Transverse colon (tissue), 4 donors: Measurements from ENCODE around the gene RASA4. TPM values are rescaled to one million over a fixed set of nuclear protein-coding genes. Genes with fewer than 3 reads are reported as not detected.
"Not testable (repeated sequence)": the region's sequence is repeated elsewhere in the genome, so short reads cannot be mapped to it uniquely, and the experiment has no call there.

ENCODE experiments used
- DNase-seq: peaks from one replicate; pipeline ENCODE4 v3.0.0-alpha.2; 2019
- H3K27ac ChIP-seq, 4 donors: fragments of 200-600 bp; sonication (generic); 2 replicates each; pipeline ENCODE4 v1.5.1; 2016 to 2018; ENCODE audit warnings: inconsistent platforms in 4 of 4
- H3K27me3 ChIP-seq: fragments of 200-600 bp; sonication (generic); 2 replicates; pipeline ENCODE4 v1.5.1; 2017; ENCODE audit warnings: inconsistent platforms
- H3K36me3 ChIP-seq, 4 donors: fragments of 200-600 bp; sonication (generic); 2 replicates each; pipeline ENCODE4 v1.5.1; 2017 to 2019; ENCODE audit warnings: inconsistent platforms in 4 of 4
- H3K4me1 ChIP-seq, 4 donors: fragments of 200-600 bp; sonication (generic); 2 replicates each; pipeline ENCODE4 v1.5.1; 2017 to 2020; ENCODE audit warnings: inconsistent platforms in 4 of 4
- H3K4me3 ChIP-seq, 4 donors: fragments of 200-600 bp; sonication (generic); 1 replicate in 1 of 4; 2 replicates in 3 of 4; pipeline versions ENCODE4 v1.5.1 to v1.6.1; 2017 to 2019; ENCODE audit warnings: inconsistent platforms in 4 of 4
- H3K9me3 ChIP-seq, 2 donors: fragments of 200-600 bp; sonication (generic); 2 replicates each; pipeline ENCODE4 v1.5.1; 2017 to 2019; ENCODE audit warnings: inconsistent platforms in 2 of 2
- CTCF ChIP-seq, 5 experiments: fragments of 200-600 bp in 3 of 5; fragments of 450-650 bp in 2 of 5; sonication (generic) in 3 of 5; IDR thresholded peaks; 1 replicate in 2 of 5; 2 replicates in 3 of 5; pipeline ENCODE4 v1.5.1; 2016 to 2017; ENCODE audit warnings: antibody characterized with exemption in 5 of 5, inconsistent platforms in 3 of 5, mild to moderate bottlenecking in 2 of 5, moderate library complexity in 1 of 5
- POLR2A ChIP-seq: fragments of 450-650 bp; IDR thresholded peaks from one replicate; pipeline ENCODE4 v1.6.1; 2016; ENCODE audit warnings: antibody characterized with exemption, mild to moderate bottlenecking, moderate library complexity
- POLR2AphosphoS5 ChIP-seq, 3 donors: sonication (generic); formaldehyde crosslinking; IDR thresholded peaks; one replicate each; pipeline ENCODE4 v1.6.1; 2016; ENCODE audit warnings: antibody characterized with exemption in 3 of 3
- WGBS, 2 donors: methylation state at CpG; one replicate each; pipeline ENCODE4 v1.1.5; 2018; ENCODE audit warnings: low coverage in 1 of 2; 5-methylcytosine and 5-hydroxymethylcytosine counted together
- in situ Hi-C, 4 donors: fragments of 200-750 bp; cut with MboI; loops; one replicate each; pipeline versions ENCODE4 v1.15.0 to v1.15.1; 2017; ENCODE audit warnings: low sequenced_read_pairs in 3 of 4, low pct_ligation_motif_present in 1 of 4, low pct_unique_long_range_greater_than_20kb in 1 of 4
- intact Hi-C: fragments of 100-400 bp; cut with DNase I; formaldehyde crosslinking; loops from one replicate; pipeline ENCODE4 v1.15.1; 2023; ENCODE audit warnings: low total_unique reads
- total RNA-seq, 4 donors: library from RNA; depleted of rRNA; stranded (reverse); fragments of >200 nt; gene quantifications; one replicate each; pipeline ENCODE4 v1.1.0, GENCODE V29; 2016

Gene RASA4
- total RNA-seq, 4 donors from 2014 or later, result 10.9 to 97.3 (median 30.7) TPM

DNA sequence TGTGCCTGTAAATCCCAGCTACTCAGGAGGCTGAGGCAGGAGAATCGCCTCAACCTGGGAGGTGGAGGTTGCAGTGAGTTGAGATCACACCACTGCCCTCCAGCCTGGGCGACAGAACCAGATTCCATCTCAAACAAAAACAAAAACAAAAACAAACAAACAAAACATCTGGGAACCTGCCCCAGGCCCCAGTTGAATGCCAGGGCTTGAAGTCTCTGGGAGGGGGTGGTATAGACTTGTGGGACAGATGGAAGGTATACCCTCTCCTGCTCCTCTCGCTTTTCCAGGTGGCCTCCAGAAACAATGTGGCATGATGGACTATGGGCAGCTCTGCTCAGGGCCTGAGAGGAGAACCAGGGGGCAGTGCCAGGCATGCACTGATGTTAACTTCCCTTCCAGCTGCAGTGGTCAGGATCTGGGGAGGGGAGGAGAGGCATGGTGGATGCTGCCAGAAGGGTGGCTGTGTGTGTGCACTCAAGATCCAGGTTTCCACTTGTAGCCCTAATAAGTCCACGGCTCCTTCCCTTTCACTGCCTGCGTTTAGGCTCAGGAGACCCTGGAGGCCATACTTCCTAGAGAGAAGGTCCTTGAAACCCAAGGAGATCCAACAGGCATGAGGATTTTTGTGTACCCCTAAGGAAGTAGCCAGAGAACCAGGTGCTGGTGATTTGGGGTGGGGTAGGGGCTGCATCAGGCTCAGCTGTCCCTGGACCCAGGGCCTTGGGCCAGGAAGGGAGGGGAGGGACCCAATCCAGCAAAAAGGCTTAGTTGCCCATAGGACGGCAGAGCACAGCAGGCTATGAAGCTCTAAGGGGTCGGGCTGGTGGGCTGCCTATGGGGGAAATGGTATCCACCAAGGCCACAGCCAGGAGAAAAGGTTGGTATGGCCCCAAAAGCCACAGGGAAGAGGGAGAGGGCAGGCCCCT is 39.0 kb downstream of the RASA4 start:
- H3K36me3 ChIP-seq, H3K4me1 ChIP-seq, DNase-seq, H3K27ac ChIP-seq, H3K4me3 ChIP-seq, H3K9me3 ChIP-seq, intact Hi-C loops, in situ Hi-C loops, H3K27me3 ChIP-seq: not testable (repeated sequence)
- 82% methylated on average over 6 of the region's 7 CpGs; no CpG with 5 or more reads in 1 of the 2 donors for WGBS, 2 donors

- H3K27ac ChIP-seq, intact Hi-C loops, H3K9me3 ChIP-seq, H3K4me3 ChIP-seq, H3K36me3 ChIP-seq, H3K4me1 ChIP-seq, DNase-seq, in situ Hi-C loops, H3K27me3 ChIP-seq: not testable (repeated sequence)
- WGBS, 2 donors, result no CpG with 5 or more reads among the region's 3 CpGs
Observed at GRCh38 chr7:102576363-102576762, 40.2 kb downstream of the RASA4 start.

- H3K4me3 ChIP-seq, in situ Hi-C loops, intact Hi-C loops, H3K27me3 ChIP-seq, H3K9me3 ChIP-seq, H3K36me3 ChIP-seq, H3K4me1 ChIP-seq, H3K27ac ChIP-seq, DNase-seq: not testable (repeated sequence)
- WGBS, 2 donors, result no CpG with 5 or more reads among the region's 6 CpGs
Observed at GRCh38 chr7:102574607-102575006, 41.9 kb downstream of the RASA4 start.

DNA sequence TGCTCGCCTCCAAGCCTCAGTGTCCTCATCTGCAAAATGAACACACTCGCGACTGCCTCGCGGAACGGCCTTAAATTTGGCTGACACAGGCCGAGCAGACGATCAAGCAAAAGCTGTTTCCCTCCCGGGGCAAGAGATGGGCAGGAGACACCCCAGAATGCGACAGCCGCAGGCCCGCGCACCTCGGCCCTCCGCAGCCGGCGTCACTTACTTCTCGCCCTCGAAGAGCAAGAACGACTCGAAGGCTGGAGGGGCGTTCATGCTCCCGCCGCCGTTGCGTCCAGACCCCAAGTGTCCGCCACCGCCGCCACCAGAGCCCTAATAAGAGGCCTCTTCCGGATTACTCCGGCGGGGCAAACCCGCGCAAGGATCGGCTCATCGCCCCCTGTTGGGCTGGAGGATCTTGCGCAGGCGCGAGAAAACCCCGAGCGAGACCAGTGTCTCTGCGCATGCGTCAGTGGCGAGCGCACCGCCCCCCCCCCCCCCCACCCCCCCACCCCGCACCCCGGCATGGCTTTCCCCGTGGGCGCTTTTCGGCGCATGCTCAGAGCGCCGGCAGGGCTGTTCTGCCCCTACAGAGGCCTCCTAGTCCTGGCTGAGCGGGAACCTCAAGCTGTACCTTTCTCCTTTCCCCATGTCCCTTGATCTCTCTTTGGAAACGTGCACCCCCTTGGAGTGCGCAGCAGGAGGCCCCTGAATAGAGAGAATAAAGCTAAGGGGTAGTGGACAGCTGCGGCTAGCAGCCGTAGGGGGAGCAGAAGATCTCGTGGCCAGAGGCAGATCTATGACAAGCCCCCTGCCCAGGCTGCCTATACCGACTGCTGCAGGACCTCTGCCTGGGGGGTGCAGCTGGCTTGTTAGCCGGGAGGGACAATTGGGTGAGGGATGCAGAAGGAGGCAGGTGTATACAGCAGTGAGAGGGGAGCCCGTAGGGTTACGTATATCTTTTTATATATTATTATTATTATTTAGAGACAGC is 44.0 kb downstream of the RASA4 start, which contains the start of gene POLR2J3:
Gene POLR2J3, minus strand, starts transcription at position 323 of the 979 bp plus-strand sequence. Its CDS starts 62 bp downstream, at position 261.
- H3K9me3 ChIP-seq, intact Hi-C loops, H3K27me3 ChIP-seq, H3K36me3 ChIP-seq, in situ Hi-C loops, H3K4me1 ChIP-seq: not testable (repeated sequence)
- WGBS, 2 donors, result 0 to 1% methylated on average over 2 to 29 of the region's 64 CpGs
- peak; percentile 96 for DNase-seq
- Histone ChIP-seq H3K4me3 (peak within 1 kb of the TSS; percentile 41 to 94 (median 81)), H3K27ac (peak within 1 kb of the TSS; percentile 79 to 88 (median 84))
- TF ChIP-seq POLR2A, result peak; percentile 52
- TF ChIP-seq CTCF (IDR thresholded peaks at IDR 0.05), result peak; percentile 37 to 79 (median 60)
- peak; percentile 40 to 76 (median 42) for TF ChIP-seq POLR2AphosphoS5 (IDR thresholded peaks at IDR 0.05)

- H3K27ac ChIP-seq, H3K4me1 ChIP-seq, H3K36me3 ChIP-seq, DNase-seq, H3K4me3 ChIP-seq, intact Hi-C loops, in situ Hi-C loops, H3K9me3 ChIP-seq, H3K27me3 ChIP-seq: not testable (repeated sequence)
- WGBS, 2 donors, result no CpG with 5 or more reads among the region's 11 CpGs
Observed at GRCh38 chr7:102568620-102569019, 47.9 kb downstream of the RASA4 start.

GRCh38 chr7:102550808-102551422 is 65.6 kb downstream of the RASA4 start, which contains the start of gene SPDYE2:
Gene SPDYE2 (plus strand): TSS chr7:102551226. CDS start chr7:102553256, 2,030 bp downstream.
- intact Hi-C loops, H3K4me1 ChIP-seq, H3K4me3 ChIP-seq, H3K36me3 ChIP-seq, in situ Hi-C loops, H3K27ac ChIP-seq, H3K9me3 ChIP-seq, DNase-seq, H3K27me3 ChIP-seq: not testable (repeated sequence)
- no CpG with 5 or more reads among the region's 6 CpGs for WGBS, 2 donors

- H3K27ac ChIP-seq, H3K27me3 ChIP-seq, intact Hi-C loops, H3K4me1 ChIP-seq, H3K36me3 ChIP-seq, H3K4me3 ChIP-seq, DNase-seq, in situ Hi-C loops, H3K9me3 ChIP-seq: not testable (repeated sequence)
- no CpG with 5 or more reads among the region's 6 CpGs for WGBS, 2 donors
Observed at GRCh38 chr7:102546353-102546752, 70.2 kb downstream of the RASA4 start.

DNA sequence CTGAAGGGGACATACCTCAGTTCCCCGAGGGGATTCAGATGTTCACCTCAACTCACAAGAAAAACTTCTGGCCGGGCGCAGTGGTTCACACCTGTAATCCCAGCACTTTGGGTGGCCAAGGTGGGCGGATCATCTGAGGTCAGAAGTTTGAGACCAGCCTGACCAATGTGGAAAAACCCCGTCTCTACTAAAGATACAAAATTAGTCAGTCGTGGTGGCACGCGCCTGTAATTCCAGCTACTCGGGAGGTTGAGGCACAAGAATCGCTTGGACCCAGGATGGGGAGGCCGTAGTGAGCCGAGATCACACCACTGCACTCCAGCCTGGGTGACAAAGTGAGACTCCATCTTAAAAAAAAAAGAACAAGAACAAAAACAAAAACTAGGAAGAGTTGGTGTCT is 71.3 kb downstream of the RASA4 start:
- WGBS, 2 donors, result 46% methylated on average over 7 of the region's 12 CpGs; no CpG with 5 or more reads in 1 of the 2 donors
- in situ Hi-C loops, intact Hi-C loops: not testable (repeated sequence)

GRCh38 chr7:102544372-102544771 is 72.2 kb downstream of the RASA4 start:
- 80% methylated on average over 1 of the region's 1 CpG; no CpG with 5 or more reads in 1 of the 2 donors for WGBS, 2 donors
- DNase-seq, intact Hi-C loops, H3K4me1 ChIP-seq, in situ Hi-C loops, H3K36me3 ChIP-seq, H3K4me3 ChIP-seq, H3K27me3 ChIP-seq, H3K9me3 ChIP-seq, H3K27ac ChIP-seq: not testable (repeated sequence)

More for the DNA sequence above, 71.3 kb downstream of the RASA4 start:
- not testable (repeated sequence) for H3K36me3 ChIP-seq, H3K27me3 ChIP-seq, H3K4me1 ChIP-seq, H3K27ac ChIP-seq, H3K4me3 ChIP-seq, DNase-seq, H3K9me3 ChIP-seq
